Astrocyte of the hippocampus (primary cell): ENCODE measurements around the gene SERAC1.

Experiments
- DNase-seq: peaks from one replicate; pipeline ENCODE4 v3.0.0; 2011; ENCODE audit warnings: low read depth, low spot score

The SERAC1 gene

DNA sequence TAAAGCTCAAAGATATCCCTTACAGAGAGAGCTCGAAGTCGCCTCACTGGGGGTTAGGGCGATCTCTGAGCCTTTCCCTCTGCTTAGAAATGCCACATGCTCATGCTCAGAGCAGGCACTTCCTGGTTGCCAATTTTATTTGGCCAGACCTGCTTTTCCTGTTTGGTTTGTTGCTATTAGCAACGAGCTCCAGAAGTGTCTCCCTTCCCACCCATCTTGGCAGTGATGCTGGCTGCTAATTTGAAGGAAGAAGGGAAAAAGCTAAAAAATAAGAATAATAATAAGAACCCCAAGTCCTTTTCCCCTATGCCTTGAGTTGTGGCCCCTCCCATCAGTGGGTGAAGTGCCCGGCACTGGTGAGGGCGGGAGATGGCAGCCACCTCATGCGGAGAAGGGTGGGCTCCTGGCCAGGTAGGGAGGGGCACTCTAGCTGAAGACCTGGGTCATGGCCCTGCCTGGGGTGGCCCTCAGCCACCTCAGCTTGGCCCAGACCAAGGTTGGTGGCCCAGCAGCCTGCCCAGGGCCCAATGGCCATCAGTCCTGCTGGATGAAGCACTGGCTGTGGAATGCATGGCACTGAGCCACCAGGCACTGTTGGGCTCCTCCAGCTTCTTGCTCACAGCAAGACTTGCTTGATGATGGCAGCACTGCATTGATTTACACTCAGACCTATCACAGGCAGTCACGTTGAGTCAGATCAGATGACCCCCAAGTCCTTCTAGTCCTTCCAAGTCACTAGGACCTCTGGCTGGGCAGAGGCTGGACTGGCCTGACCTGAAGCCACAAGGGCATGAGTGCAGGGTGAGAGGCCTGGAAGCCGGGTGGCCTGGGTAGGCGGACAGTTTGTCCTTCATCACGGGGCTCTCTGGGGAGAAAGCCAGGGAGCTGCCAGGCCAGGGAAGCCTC is 107.4 kb downstream of the SERAC1 start:
- DNase-seq = peak; percentile 96
